Hepatocyte (in vitro differentiated cells): Measurements from ENCODE around the gene ZNF557. TPM values are rescaled to one million over a fixed set of nuclear protein-coding genes. Genes with fewer than 3 reads are reported as not detected.

ENCODE experiments used
- DNase-seq: peaks from one replicate; pipeline ENCODE4 v3.0.0-alpha.2; 2016; ENCODE audit warnings: low spot score
- H2AFZ ChIP-seq: fragments of 200-600 bp; sonication (generic); 2 replicates; pipeline ENCODE4 v1.6.0; 2016; ENCODE audit warnings: antibody characterized with exemption, mild to moderate bottlenecking
- H3K27ac ChIP-seq: fragments of 200-600 bp; sonication (generic); 2 replicates; pipeline ENCODE4 v1.5.1; 2016; ENCODE audit warnings: mild to moderate bottlenecking
- H3K27me3 ChIP-seq: fragments of 200-600 bp; sonication (generic); 2 replicates; pipeline ENCODE4 v1.6.1; 2016
- H3K36me3 ChIP-seq: fragments of 200-600 bp; sonication (generic); replicated peaks from 2 replicates; pipeline ENCODE4 v1.5.1; 2016; ENCODE audit warnings: low read depth; ENCODE audit not compliant: insufficient read depth
- H3K4me1 ChIP-seq: fragments of 200-600 bp; sonication (generic); 2 replicates; pipeline ENCODE4 v1.5.1; 2016; ENCODE audit warnings: mild to moderate bottlenecking, moderate library complexity; ENCODE audit not compliant: insufficient read depth
- H3K4me2 ChIP-seq: fragments of 200-600 bp; sonication (generic); 2 replicates; pipeline ENCODE4 v1.6.0; 2016
- H3K4me3 ChIP-seq: fragments of 200-600 bp; sonication (generic); 2 replicates; pipeline ENCODE4 v1.5.1; 2016; ENCODE audit warnings: mild to moderate bottlenecking
- H3K79me2 ChIP-seq: fragments of 200-600 bp; sonication (generic); 2 replicates; pipeline ENCODE4 v1.6.0; 2017; ENCODE audit warnings: mild to moderate bottlenecking
- H3K9me2 ChIP-seq: fragments of 200-600 bp; sonication (generic); replicated peaks from 2 replicates; pipeline ENCODE4 v1.6.0; 2017; ENCODE audit warnings: mild to moderate bottlenecking; ENCODE audit not compliant: insufficient read depth
- H3K9me3 ChIP-seq: fragments of 200-600 bp; sonication (generic); 2 replicates; pipeline ENCODE4 v1.5.1; 2016; ENCODE audit warnings: low read depth, mild to moderate bottlenecking
- H4K20me1 ChIP-seq: fragments of 200-600 bp; sonication (generic); 2 replicates; pipeline ENCODE4 v1.6.0; 2016; ENCODE audit warnings: mild to moderate bottlenecking; ENCODE audit not compliant: insufficient read depth, poor library complexity, severe bottlenecking
- CTCF ChIP-seq: fragments of 200-600 bp; sonication (generic); IDR thresholded peaks from 2 replicates; pipeline ENCODE4 v1.5.1; 2016; ENCODE audit warnings: antibody characterized with exemption, mild to moderate bottlenecking; ENCODE audit not compliant: poor library complexity
- EZH2 ChIP-seq: fragments of 200-600 bp; sonication (generic); IDR thresholded peaks from 2 replicates; pipeline ENCODE4 v1.6.1; 2016; ENCODE audit warnings: antibody characterized with exemption, mild to moderate bottlenecking, borderline replicate concordance
- EZH2phosphoT487 ChIP-seq: fragments of 200-600 bp; sonication (generic); IDR thresholded peaks from one replicate; pipeline ENCODE4 v1.6.1; 2018; ENCODE audit warnings: antibody characterized with exemption, mild to moderate bottlenecking, low read depth, moderate library complexity; ENCODE audit not compliant: unreplicated experiment, severe bottlenecking
- WGBS: methylation state at CpG from one replicate; pipeline ENCODE4 v1.1.6; 2016; ENCODE audit warnings: low lambda C conversion rate; ENCODE audit errors: missing lambda C conversion rate; 5-methylcytosine and 5-hydroxymethylcytosine counted together
- polyA plus RNA-seq: library from polyadenylated mRNA; unstranded; fragments of >200 nt; fragmentation: Nextera tagmentation; extraction: Ambion mirVana; gene quantifications from 2 replicates; pipeline ENCODE4 v1.2.1, GENCODE V29; 2016
- total RNA-seq: library from RNA; depleted of rRNA; stranded (reverse); fragments of >200 nt; gene quantifications from 2 replicates; pipeline ENCODE4 v1.2.3, GENCODE V29; 2014

ZNF557 gene
- total and polyA plus RNA-seq, 2 experiments from 2014 or later, result 3.4 to 9.5 TPM

- no peaks in the 10 kb centered on the region for H3K27me3 ChIP-seq
Measured at GRCh38 chr19:7099597-7099921, 30.1 kb downstream of the ZNF557 start.

DNA sequence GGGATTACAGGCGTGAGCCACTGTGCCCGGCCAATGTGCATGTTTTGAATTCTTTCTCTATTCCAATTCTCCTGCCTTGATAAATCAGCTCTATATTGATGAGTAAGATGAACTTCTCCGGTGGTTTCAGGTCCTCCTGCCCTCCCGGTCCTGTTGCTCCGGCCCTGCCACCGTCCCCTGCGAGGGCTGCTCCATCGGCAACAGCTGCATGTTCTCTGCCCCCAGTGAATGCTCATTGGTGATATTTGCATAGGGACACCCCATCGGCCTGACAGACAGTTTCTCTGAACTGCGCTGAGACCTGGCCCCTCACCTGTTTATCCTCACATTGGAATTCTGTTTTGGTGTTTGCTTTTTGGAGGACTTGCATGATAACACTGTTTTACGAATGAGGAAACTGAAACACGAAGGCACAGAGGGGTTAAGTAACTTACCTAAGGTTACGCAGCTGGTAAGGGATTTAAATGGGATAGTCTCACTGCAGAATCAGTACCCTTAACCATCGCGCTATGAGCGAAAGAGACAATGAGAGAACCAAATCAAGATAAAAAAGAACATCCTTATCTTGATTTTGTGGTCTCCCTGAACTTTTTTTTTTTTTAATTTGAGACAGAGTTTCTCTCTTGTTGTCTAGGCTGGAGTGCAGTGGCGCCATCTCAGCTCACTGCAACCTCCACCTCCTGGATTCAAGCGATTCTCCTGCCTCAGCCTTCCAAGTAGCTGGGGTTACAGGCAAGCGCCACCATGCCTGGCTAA, 32.2 kb downstream of the ZNF557 start:
- no peak for DNase-seq
- WGBS, result 70% methylated on average over 19 of the region's 19 CpGs
- Histone ChIP-seq H3K27me3 (no peaks in the 10 kb centered on the region), H3K4me1 (peaks cover 8% of the 10 kb centered on the region), H3K9me3 (no peaks in the 10 kb centered on the region), H3K27ac (peak overlapping the region; percentile 56), H2AFZ (no peak overlapping the region), H3K4me2 (no peak overlapping the region), H3K9me2 (no peaks in the 10 kb centered on the region), H3K4me3 (no peak overlapping the region), H4K20me1 (no peaks in the 10 kb centered on the region), H3K79me2 (no peaks in the 10 kb centered on the region), H3K36me3 (no peaks in the 10 kb centered on the region)
- TF ChIP-seq CTCF (no peak), EZH2 (no peak), EZH2phosphoT487 (no peak)

More at GRCh38 chr19:7099597-7099921, 30.1 kb downstream of the ZNF557 start:
- Histone ChIP-seq H3K9me3 (no peaks in the 10 kb centered on the region), H3K4me2 (peak overlapping the region; percentile 76), H2AFZ (peak overlapping the region; percentile 57), H4K20me1 (no peaks in the 10 kb centered on the region), H3K79me2 (no peaks in the 10 kb centered on the region), H3K27ac (peak overlapping the region; percentile 84), H3K4me3 (peak overlapping the region; percentile 37), H3K36me3 (no peaks in the 10 kb centered on the region), H3K9me2 (no peaks in the 10 kb centered on the region), H3K4me1 (peaks cover 8% of the 10 kb centered on the region)
- DNase-seq, result no peak
- no peak for TF ChIP-seq CTCF
- no peak for TF ChIP-seq EZH2phosphoT487
- no peak for TF ChIP-seq EZH2
- 29% methylated on average over 7 of the region's 9 CpGs for WGBS

DNA sequence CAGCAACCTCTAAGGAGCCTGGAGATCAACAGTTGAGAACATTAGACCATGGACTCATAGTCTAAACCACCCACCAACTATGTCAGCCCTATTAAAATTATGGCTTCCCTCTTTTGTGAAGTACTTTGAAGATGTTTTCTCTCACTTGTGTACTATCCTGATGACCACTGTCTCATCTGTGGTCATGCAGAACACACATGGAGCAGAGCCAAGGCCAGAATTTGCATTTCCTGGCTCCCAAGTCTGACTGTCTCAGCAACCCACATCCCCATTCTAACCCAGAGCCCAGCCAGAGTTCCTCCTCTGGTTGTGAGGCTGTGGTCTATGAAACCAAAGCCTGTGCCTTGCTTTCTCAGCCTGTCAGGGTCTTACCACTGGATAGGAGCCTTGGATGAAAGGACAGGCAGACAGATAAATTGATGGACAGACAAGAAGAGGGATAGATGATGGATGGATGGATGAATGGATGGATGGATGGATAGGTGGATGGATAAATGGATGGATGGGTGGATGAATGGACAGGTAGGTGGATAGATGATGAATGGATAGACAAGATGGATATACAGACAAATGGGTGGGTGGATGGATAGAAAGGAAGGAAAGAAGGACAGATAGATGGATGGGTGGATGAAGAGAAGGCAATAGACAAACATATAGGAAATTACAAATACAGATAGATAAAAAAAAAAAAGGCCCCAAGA, 35.4 kb downstream of the ZNF557 start:
- H3K4me3 ChIP-seq, result no peak overlapping the region
- no peak overlapping the region for H3K4me2 ChIP-seq
- H2AFZ ChIP-seq, result no peak overlapping the region
- no peaks in the 10 kb centered on the region for H4K20me1 ChIP-seq
- DNase-seq, result no peak
- H3K4me1 ChIP-seq, result peaks cover 5% of the 10 kb centered on the region
- no peaks in the 10 kb centered on the region for H3K27me3 ChIP-seq
- H3K36me3 ChIP-seq, result no peaks in the 10 kb centered on the region
- no peaks in the 10 kb centered on the region for H3K9me3 ChIP-seq
- TF ChIP-seq EZH2phosphoT487 (no peak), CTCF (no peak), EZH2 (no peak)
- no peaks in the 10 kb centered on the region for H3K9me2 ChIP-seq
- H3K27ac ChIP-seq, result no peak overlapping the region
- H3K79me2 ChIP-seq, result no peaks in the 10 kb centered on the region
